Lower leg skin (tissue), 4 donors: ENCODE data around the gene APOBEC3G. TPM values are rescaled to one million over a fixed set of nuclear protein-coding genes. Genes with fewer than 3 reads are reported as not detected.
"Not testable (repeated sequence)": the region's sequence is repeated elsewhere in the genome, so short reads cannot be mapped to it uniquely, and the experiment has no call there.

Source experiments
- DNase-seq, 2 donors: peaks; one replicate each; pipeline ENCODE4 v3.0.0-alpha.2; 2019; ENCODE audit warnings: low spot score in 2 of 2
- H3K4me3 ChIP-seq: fragments of 200-600 bp; sonication (generic); 2 replicates; pipeline ENCODE4 v1.5.1; 2017; ENCODE audit warnings: mild to moderate bottlenecking, low read depth; ENCODE audit not compliant: poor library complexity, severe bottlenecking
- CTCF ChIP-seq, 3 donors: fragments of 450-650 bp; IDR thresholded peaks; one replicate each; pipeline ENCODE4 v1.5.1; 2016; ENCODE audit warnings: antibody characterized with exemption in 3 of 3, mild to moderate bottlenecking in 3 of 3, moderate library complexity in 2 of 3
- POLR2A ChIP-seq, 2 donors: fragments of 450-650 bp; IDR thresholded peaks; one replicate each; pipeline ENCODE4 v1.6.1; 2016 to 2017; ENCODE audit warnings: antibody characterized with exemption in 2 of 2, mild to moderate bottlenecking in 1 of 2, moderate library complexity in 1 of 2
- WGBS, 2 donors: methylation state at CpG; one replicate each; pipeline ENCODE4 v1.1.5; 2018; 5-methylcytosine and 5-hydroxymethylcytosine counted together
- intact Hi-C: fragments of 100-400 bp; cut with DNase I; formaldehyde crosslinking; loops from one replicate; pipeline ENCODE4 v1.15.0; 2023; ENCODE audit warnings: low total_unique reads
- total RNA-seq, 4 donors: library from RNA; depleted of rRNA; stranded (reverse); fragments of >200 nt; gene quantifications; one replicate each; pipeline ENCODE4 v1.1.0, GENCODE V29; 2016

Gene APOBEC3G
- total RNA-seq, 4 donors from 2014 or later = 1.1 to 3.9 (median 1.9) TPM

- no peak for DNase-seq
- H3K4me3 ChIP-seq = no peak overlapping the region
- no peak for TF ChIP-seq CTCF (IDR thresholded peaks at IDR 0.05)
- TF ChIP-seq POLR2A (IDR thresholded peaks at IDR 0.05) = no peak
- intact Hi-C loops = no loop called here
- WGBS, 2 donors = 82 to 85% methylated on average over 19 of the region's 19 CpGs
These were observed 37.6 kb upstream of the APOBEC3G start for GRCh38 chr22:39039306-39040126.

GRCh38 chr22:39040155-39040537 lies 36.9 kb upstream of the APOBEC3G start:
- DNase-seq, intact Hi-C loops: not testable (repeated sequence)
- H3K4me3 ChIP-seq = peak overlapping the region; percentile 52
- 27 to 41% methylated on average over 9 of the region's 14 CpGs for WGBS, 2 donors

- intact Hi-C loops = not testable (repeated sequence)
- DNase-seq = peak; percentile 38 to 91
These were observed 36.4 kb upstream of the APOBEC3G start, which contains the start of gene APOBEC3F for GRCh38 chr22:39040538-39041296. Gene APOBEC3F, plus strand, starts transcription at chr22:39040864. Its CDS starts 97 bp downstream, at chr22:39040961.

GRCh38 chr22:39041908-39042307 lies 35.2 kb upstream of the APOBEC3G start:
- H3K4me3 ChIP-seq = no peak overlapping the region
- WGBS, 2 donors = 90 to 95% methylated on average over 7 of the region's 7 CpGs
- intact Hi-C loops = no loop called here
- DNase-seq = no peak
- TF ChIP-seq POLR2A (IDR thresholded peaks at IDR 0.05) (no peak), CTCF (IDR thresholded peaks at IDR 0.05) (no peak)

More at GRCh38 chr22:39040538-39041296, 36.4 kb upstream of the APOBEC3G start, which contains the start of gene APOBEC3F:
- 1 to 3% methylated on average over 14 to 19 of the region's 21 CpGs for WGBS, 2 donors
- peak within 1 kb of the TSS; percentile 52 for H3K4me3 ChIP-seq

GRCh38 chr22:39043063-39043462 lies 34.0 kb upstream of the APOBEC3G start:
- intact Hi-C loops, DNase-seq, H3K4me3 ChIP-seq: not testable (repeated sequence)
- 96 to 98% methylated on average over 18 of the region's 18 CpGs for WGBS, 2 donors

GRCh38 chr22:39045136-39045535 lies 31.9 kb upstream of the APOBEC3G start:
- H3K4me3 ChIP-seq, intact Hi-C loops, DNase-seq: not testable (repeated sequence)
- 87 to 91% methylated on average over 14 of the region's 14 CpGs for WGBS, 2 donors

- DNase-seq, intact Hi-C loops, H3K4me3 ChIP-seq: not testable (repeated sequence)
- WGBS, 2 donors = 87 to 89% methylated on average over 7 of the region's 7 CpGs
These were observed 27.6 kb upstream of the APOBEC3G start for GRCh38 chr22:39049486-39049885.

- WGBS, 2 donors = 76 to 84% methylated on average over 16 of the region's 18 CpGs
- not testable (repeated sequence) for DNase-seq
These were observed 25.1 kb upstream of the APOBEC3G start for GRCh38 chr22:39051844-39052495.

More at GRCh38 chr22:39051844-39052495, 25.1 kb upstream of the APOBEC3G start:
- H3K4me3 ChIP-seq, intact Hi-C loops: not testable (repeated sequence)
